H1 (cell line): ENCODE data around the gene EPHB1. TPM values are rescaled to one million over a fixed set of nuclear protein-coding genes. Genes with fewer than 3 reads are reported as not detected.

Source experiments
- CTCF ChIA-PET: fragments of 300-600 bp; sonication (Branson Sonifier 250); formaldehyde crosslinking; loops from one replicate; lab custom pipeline; 2021; ENCODE audit not compliant: partially characterized antibody; lab: Charles Lee
- POLR2A ChIA-PET: fragments of 300-600 bp; sonication (Branson Sonifier 250); formaldehyde crosslinking; loops from one replicate; lab custom pipeline; 2021; ENCODE audit warnings: inconsistent platforms; ENCODE audit not compliant: partially characterized antibody; lab: Charles Lee
- DNase-seq, 2 experiments: peaks; one replicate each; pipeline versions ENCODE4 v3.0.0 to v3.0.0-alpha.2; 2010 to 2022; ENCODE audit warnings: low spot score in 2 of 2, low read depth in 1 of 2, mixed read lengths in 1 of 2
- FAIRE-seq: peaks from 2 replicates; lab custom pipeline; 2011; peaks lifted over from hg19 to GRCh38; lab: Jason Lieb, UNC
- H2AFZ ChIP-seq: 2 replicates; pipeline ENCODE4 v1.8.1; 2012; ENCODE audit warnings: low read length, inconsistent platforms
- H2AK5ac ChIP-seq: 2 replicates; pipeline ENCODE4 v1.6.1; 2013; ENCODE audit warnings: low read depth, low read length
- H2BK120ac ChIP-seq: replicated peaks from 2 replicates; pipeline ENCODE3; 2013; ENCODE audit warnings: low read depth, low read length, inconsistent platforms
- H2BK12ac ChIP-seq: 2 replicates; pipeline ENCODE4 v1.6.1; 2013; ENCODE audit warnings: low read depth, low read length
- H2BK15ac ChIP-seq: 2 replicates; pipeline ENCODE4 v1.6.1; 2013; ENCODE audit warnings: low read length
- H2BK20ac ChIP-seq: 2 replicates; pipeline ENCODE4 v1.6.1; 2013; ENCODE audit warnings: low read length
- H2BK5ac ChIP-seq: 2 replicates; pipeline ENCODE4 v1.6.1; 2013; ENCODE audit warnings: low read depth, low read length
- H3K14ac ChIP-seq: 2 replicates; pipeline ENCODE4 v1.6.1; 2013; ENCODE audit warnings: inconsistent platforms; ENCODE audit not compliant: insufficient read length
- H3K18ac ChIP-seq: 2 replicates; pipeline ENCODE4 v1.6.1; 2013; ENCODE audit warnings: low read length; ENCODE audit errors: extremely low read depth
- H3K23ac ChIP-seq: 2 replicates; pipeline ENCODE4 v1.6.1; 2013; ENCODE audit warnings: inconsistent platforms; ENCODE audit not compliant: insufficient read length
- H3K23me2 ChIP-seq: 2 replicates; pipeline ENCODE4 v1.6.1; 2013; ENCODE audit warnings: low read depth, low read length
- H3K27ac ChIP-seq: 2 replicates; pipeline ENCODE4 v1.6.1; 2011; ENCODE audit warnings: low read depth, low read length, inconsistent platforms
- H3K27me3 ChIP-seq, 4 experiments: replicated peaks in 1 of 4; 1 replicate in 1 of 4; 2 replicates in 3 of 4; pipeline versions ENCODE4 v1.6.1 to v1.8.1; 2011 to 2013; ENCODE audit warnings: low read length in 3 of 4, mild to moderate bottlenecking in 3 of 4, inconsistent platforms in 2 of 4, mixed read lengths in 2 of 4, moderate library complexity in 1 of 4; ENCODE audit not compliant: control insufficient read depth in 3 of 4, insufficient read depth in 3 of 4; ENCODE audit errors: extremely low read depth in 1 of 4
- H3K36me3 ChIP-seq, 4 experiments: 2 replicates each; pipeline versions ENCODE4 v1.6.1 to v1.8.1; 2011 to 2013; ENCODE audit warnings: mild to moderate bottlenecking in 4 of 4, low read length in 3 of 4, moderate library complexity in 2 of 4, control low read depth in 1 of 4, inconsistent platforms in 1 of 4; ENCODE audit not compliant: insufficient read depth in 4 of 4, control insufficient read depth in 2 of 4
- H3K4ac ChIP-seq: replicated peaks from 2 replicates; pipeline ENCODE3; 2013; ENCODE audit warnings: low read length, low read depth, mixed read lengths, inconsistent platforms; ENCODE audit not compliant: insufficient read length
- H3K4me1 ChIP-seq, 4 experiments: replicated peaks in 1 of 4; 1 replicate in 1 of 4; 2 replicates in 3 of 4; pipeline versions ENCODE4 v1.6.1 to v1.8.1; 2011 to 2013; ENCODE audit warnings: low read length in 3 of 4, inconsistent platforms in 2 of 4, mixed read lengths in 1 of 4; ENCODE audit not compliant: insufficient read depth in 4 of 4, control insufficient read depth in 3 of 4
- H3K4me2 ChIP-seq, 2 experiments: 2 replicates each; pipeline versions ENCODE4 v1.6.1 to v1.8.1; 2011 to 2013; ENCODE audit warnings: low read depth in 2 of 2, low read length in 2 of 2, control low read depth in 1 of 2, inconsistent platforms in 1 of 2, mild to moderate bottlenecking in 1 of 2; ENCODE audit not compliant: insufficient read depth in 1 of 2
- H3K4me3 ChIP-seq, 4 experiments: fragments of 200-600, 300-600 bp in 1 of 4; sonication (generic), shearing (Covaris generic), sonication (Bioruptor Twin) in 1 of 4; 2 replicates each; pipeline versions ENCODE4 v1.5.1 to v1.8.1; 2011 to 2016; ENCODE audit warnings: low read length in 4 of 4, low read depth in 3 of 4, control low read depth in 2 of 4, inconsistent platforms in 2 of 4, mild to moderate bottlenecking in 2 of 4, mixed read lengths in 1 of 4, moderate library complexity in 1 of 4; ENCODE audit not compliant: insufficient read depth in 2 of 4; ENCODE audit errors: extremely low read depth in 1 of 4
- H3K56ac ChIP-seq: replicated peaks from 2 replicates; pipeline ENCODE3; 2013; ENCODE audit warnings: low read depth, mild to moderate bottlenecking, mixed read lengths, low read length, inconsistent platforms; ENCODE audit not compliant: insufficient read length
- H3K79me1 ChIP-seq: 2 replicates; pipeline ENCODE4 v1.6.1; 2013; ENCODE audit warnings: low read depth, low read length, control low read depth
- H3K79me2 ChIP-seq, 2 experiments: 2 replicates each; pipeline versions ENCODE4 v1.6.1 to v1.8.1; 2012 to 2013; ENCODE audit warnings: low read length in 2 of 2, mild to moderate bottlenecking in 2 of 2, inconsistent platforms in 1 of 2; ENCODE audit not compliant: insufficient read depth in 2 of 2, control insufficient read depth in 1 of 2
- H3K9ac ChIP-seq, 4 experiments: replicated peaks in 1 of 4; 1 replicate in 1 of 4; 2 replicates in 3 of 4; pipeline versions ENCODE4 v1.6.1 to v1.8.1; 2011 to 2013; ENCODE audit warnings: low read depth in 3 of 4, low read length in 3 of 4, control low read depth in 2 of 4, mild to moderate bottlenecking in 2 of 4, moderate library complexity in 2 of 4, inconsistent platforms in 1 of 4; ENCODE audit errors: extremely low read depth in 1 of 4
- H3K9me3 ChIP-seq, 2 experiments: 2 replicates each; pipeline versions ENCODE4 v1.6.1 to v1.8.1; 2012 to 2013; ENCODE audit warnings: mild to moderate bottlenecking in 2 of 2, moderate library complexity in 2 of 2, control low read depth in 1 of 2, inconsistent platforms in 1 of 2, low read depth in 1 of 2, low read length in 1 of 2, mixed read lengths in 1 of 2; ENCODE audit not compliant: insufficient read depth in 2 of 2
- H4K20me1 ChIP-seq, 2 experiments: replicated peaks in 1 of 2; 2 replicates each; pipeline versions ENCODE3 to v1.8.1; 2011 to 2013; ENCODE audit warnings: inconsistent platforms in 2 of 2, low read length in 2 of 2, mild to moderate bottlenecking in 1 of 2; ENCODE audit not compliant: insufficient read depth in 2 of 2, control insufficient read depth in 1 of 2
- H4K5ac ChIP-seq: 2 replicates; pipeline ENCODE4 v1.6.1; 2013; ENCODE audit warnings: low read length, low read depth, mixed read lengths, inconsistent platforms; ENCODE audit not compliant: insufficient read length
- H4K8ac ChIP-seq: 2 replicates; pipeline ENCODE4 v1.8.0; 2013; ENCODE audit warnings: mild to moderate bottlenecking, moderate library complexity, low read length, inconsistent platforms; ENCODE audit not compliant: insufficient read depth; ENCODE audit errors: extremely low read depth
- H4K91ac ChIP-seq: replicated peaks from 2 replicates; pipeline ENCODE3; 2013; ENCODE audit warnings: low read length, mixed read lengths, inconsistent platforms; ENCODE audit not compliant: insufficient read length
- ATF2 ChIP-seq: IDR thresholded peaks from 2 replicates; pipeline ENCODE4 v1.6.1; 2012; ENCODE audit warnings: low read length, inconsistent platforms
- CREB1 ChIP-seq: IDR thresholded peaks from 2 replicates; pipeline ENCODE4 v1.6.1; 2012; ENCODE audit warnings: inconsistent platforms
- CTBP2 ChIP-seq: IDR thresholded peaks from 2 replicates; pipeline ENCODE4 v1.7.0; 2011; ENCODE audit warnings: borderline replicate concordance, mild to moderate bottlenecking, moderate library complexity, mixed read lengths, low read length; ENCODE audit not compliant: insufficient read depth, insufficient read length
- EGR1 ChIP-seq: IDR thresholded peaks from 2 replicates; pipeline ENCODE4 v1.6.1; 2011; ENCODE audit warnings: low read depth, low read length, borderline replicate concordance
- RFX5 ChIP-seq: IDR thresholded peaks from 2 replicates; pipeline ENCODE4 v1.6.1; 2011; ENCODE audit warnings: low read depth, low read length, improper control_type of control experiment, borderline replicate concordance
- SP1 ChIP-seq: IDR thresholded peaks from 2 replicates; pipeline ENCODE4 v1.6.1; 2011; ENCODE audit warnings: low read depth, low read length
- TAF1 ChIP-seq: IDR thresholded peaks from 2 replicates; pipeline ENCODE4 v1.6.1; 2011; ENCODE audit warnings: mild to moderate bottlenecking, low read depth, low read length
- TEAD4 ChIP-seq: IDR thresholded peaks from 2 replicates; pipeline ENCODE4 v1.6.1; 2012; ENCODE audit warnings: low read depth, low read length, inconsistent platforms, mixed read lengths
- WGBS, 2 experiments: shearing (Covaris generic) in 1 of 2; methylation state at CpG; one replicate each; pipeline versions ENCODE4 v1.1.6 to v1.1.7; 2013 to 2015; ENCODE audit warnings: low lambda C conversion rate in 2 of 2, mixed read lengths in 2 of 2, inconsistent platforms in 1 of 2, low coverage in 1 of 2, missing lambda C conversion rate in 1 of 2; ENCODE audit not compliant: insufficient replicate concordance in 2 of 2, insufficient coverage in 1 of 2, insufficient read length in 1 of 2; ENCODE audit errors: extremely low coverage in 1 of 2, missing lambda C conversion rate in 1 of 2; 5-methylcytosine and 5-hydroxymethylcytosine counted together
- polyA plus RNA-seq, 7 experiments: library from polyadenylated mRNA; depleted of rRNA in 3 of 7; stranded (reverse) in 5 of 7; unstranded in 2 of 7; fragments of >200 nt in 5 of 7; fragments of 200-250 nt in 2 of 7; gene quantifications; 1 replicate in 5 of 7; 2 replicates in 1 of 7; 4 replicates in 1 of 7; pipeline versions ENCODE4 v1.2.1 to v1.2.3, GENCODE V29; 2011 to 2013; ENCODE audit warnings: missing spikeins in 2 of 7, mixed read lengths in 2 of 7
- total RNA-seq: library from RNA; stranded (reverse); fragmentation: NEBNext Ultra II Directional; extraction: Animal tissue kit (Norgen Biotek cat#: 25700); gene quantifications from 2 replicates; pipeline ENCODE4 v1.2.1, GENCODE V29; 2021
- TF ChIP-seq, protein P1 (sequence below): IDR thresholded peaks from 2 replicates; pipeline ENCODE4 v1.6.1; 2011; ENCODE audit warnings: low read depth, mild to moderate bottlenecking, low read length; ENCODE audit not compliant: insufficient read depth

EPHB1 gene
- total and polyA plus RNA-seq, 2 of the 8 experiments (the other 6 are each of a cell fraction or from before 2014, with no cell fraction given), result 3.5 to 5.9 TPM

- H3K23ac ChIP-seq, result no peak overlapping the region
- TF ChIP-seq ATF2, result no peak
- TF ChIP-seq TAF1, result no peak
- no peak for TF ChIP-seq SP1
- TF ChIP-seq CREB1, result no peak
- no peak for TF ChIP-seq RFX5
- no peak for TF ChIP-seq TEAD4
- TF ChIP-seq, protein P1, sequence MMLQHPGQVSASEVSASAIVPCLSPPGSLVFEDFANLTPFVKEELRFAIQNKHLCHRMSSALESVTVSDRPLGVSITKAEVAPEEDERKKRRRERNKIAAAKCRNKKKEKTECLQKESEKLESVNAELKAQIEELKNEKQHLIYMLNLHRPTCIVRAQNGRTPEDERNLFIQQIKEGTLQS, result no peak
- no peak for TF ChIP-seq EGR1
- no peak for TF ChIP-seq CTBP2
Measured at GRCh38 chr3:134777341-134777740, 17.7 kb upstream of the EPHB1 start.

More at GRCh38 chr3:134777341-134777740, 17.7 kb upstream of the EPHB1 start:
- WGBS, 2 experiments, result 94% methylated on average over 3 of the region's 5 CpGs; no CpG with 5 or more reads in 1 of the 2 experiments
- Histone ChIP-seq H4K8ac (no peak overlapping the region), H3K27ac (no peak overlapping the region), H3K4me1 (no peaks in the 10 kb centered on the region), H2BK5ac (no peak overlapping the region), H2AK5ac (no peak overlapping the region), H3K23me2 (no peaks in the 10 kb centered on the region; the same call in 1 of the 2 replicates), H2BK120ac (no peak overlapping the region), H3K14ac (no peak overlapping the region), H3K9me3 (no peaks in the 10 kb centered on the region), H2BK12ac (no peak overlapping the region), H3K79me1 (no peaks in the 10 kb centered on the region), H2BK20ac (no peak overlapping the region), H3K56ac (no peak overlapping the region), H3K79me2 (no peaks in the 10 kb centered on the region), H3K4me3 (no peak overlapping the region), H4K91ac (no peak overlapping the region), H3K27me3 (no peaks in the 10 kb centered on the region), H4K5ac (no peak overlapping the region), H3K4me2 (no peak overlapping the region), H4K20me1 (no peaks in the 10 kb centered on the region), H2BK15ac (no peak overlapping the region), H2AFZ (no peak overlapping the region), H3K4ac (no peak overlapping the region), H3K36me3 (no peaks in the 10 kb centered on the region), H3K18ac (no peak overlapping the region), H3K9ac (no peak overlapping the region)
- DNase-seq (no peak), FAIRE-seq (no peak)
- POLR2A ChIA-PET, result no interaction called here
- CTCF ChIA-PET, result interaction anchor here (1.1 kb wide), 1 partner anchor 61 kb away, joined by 4 read pairs; no protein-coding TSS in a partner anchor
